VCaP (cell line): ENCODE measurements around the gene HSP90AA1.

ENCODE experiments used
- H3K27ac ChIP-seq: fragments of 450-650 bp; 2 replicates; pipeline ENCODE4 v1.5.1; 2017
- CTCF ChIP-seq: fragments of 450-650 bp; conservative IDR thresholded peaks from 2 replicates; pipeline ENCODE4 v1.5.1; 2017; ENCODE audit warnings: mild to moderate bottlenecking, moderate library complexity

The HSP90AA1 gene

GRCh38 chr14:102058146-102058545 lies 28.7 kb downstream of the HSP90AA1 start:
- no peak for TF ChIP-seq CTCF

GRCh38 chr14:102057480-102058114 lies 29.2 kb downstream of the HSP90AA1 start:
- H3K27ac ChIP-seq = no peak overlapping the region
- TF ChIP-seq CTCF = no peak

More at GRCh38 chr14:102058146-102058545, 28.7 kb downstream of the HSP90AA1 start:
- H3K27ac ChIP-seq = no peak overlapping the region

- TF ChIP-seq CTCF = no peak
- no peak overlapping the region for H3K27ac ChIP-seq
Measured at GRCh38 chr14:102056694-102057442, 30.0 kb downstream of the HSP90AA1 start.

- no peak overlapping the region for H3K27ac ChIP-seq
Measured at GRCh38 chr14:102055181-102055901, 31.5 kb downstream of the HSP90AA1 start.

GRCh38 chr14:102052522-102052921 lies 34.3 kb downstream of the HSP90AA1 start:
- H3K27ac ChIP-seq = no peak overlapping the region
- no peak for TF ChIP-seq CTCF

More at GRCh38 chr14:102055181-102055901, 31.5 kb downstream of the HSP90AA1 start:
- no peak for TF ChIP-seq CTCF

- TF ChIP-seq CTCF = no peak
- H3K27ac ChIP-seq = no peak overlapping the region
Measured at GRCh38 chr14:102050625-102051024, 36.2 kb downstream of the HSP90AA1 start.

GRCh38 chr14:102050026-102050405 lies 36.8 kb downstream of the HSP90AA1 start:
- TF ChIP-seq CTCF = no peak
- H3K27ac ChIP-seq = no peak overlapping the region
